GM23338 (cell line): Measurements from ENCODE around the gene STX11.

Source experiments
- CTCF ChIP-seq, 2 experiments: fragments of 200-600 bp in 1 of 2; sonication (generic) in 1 of 2; conservative IDR thresholded peaks; 2 replicates each; pipeline versions ENCODE4 v1.5.1 to v1.6.1; 2016 to 2017; ENCODE audit warnings: antibody characterized with exemption in 2 of 2, low read depth in 2 of 2, mild to moderate bottlenecking in 2 of 2, moderate library complexity in 1 of 2
- REST ChIP-seq: IDR thresholded peaks from one replicate; pipeline ENCODE4 v1.6.1; 2018; ENCODE audit warnings: antibody characterized with exemption; ENCODE audit not compliant: unreplicated experiment

GRCh38 chr6:144171406-144171805 lies 21.1 kb downstream of the STX11 start:
- no peak for TF ChIP-seq CTCF (conservative IDR thresholded peaks at IDR 0.05; ENCODE audit: low read depth in 2 of 2)
- TF ChIP-seq REST = no peak
